Measurements from ENCODE around the gene SAMD9L.

DNA sequence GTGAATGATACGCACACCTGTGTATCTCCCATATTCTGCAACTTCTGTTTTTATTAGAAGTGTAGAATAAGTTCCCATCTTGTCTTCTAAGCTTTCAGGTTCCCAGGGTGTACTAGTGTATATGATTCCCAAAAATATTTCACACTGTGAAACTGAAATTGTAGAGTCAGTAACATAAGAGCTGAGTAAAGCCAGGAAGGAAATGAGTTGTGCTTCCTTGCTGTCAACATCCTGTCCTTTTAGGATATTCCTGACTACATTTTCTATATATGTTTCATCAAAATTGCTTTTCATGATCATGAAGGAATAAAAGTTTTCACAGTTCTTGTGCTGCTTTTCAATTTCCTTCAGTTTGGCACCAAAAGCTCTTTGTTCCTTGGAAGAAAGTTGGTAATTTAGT, 15.2 kb downstream of the SAMD9L start:
- TF ChIP-seq CTCF (conservative IDR thresholded peaks at IDR 0.05 in 1 of 2, IDR thresholded peaks at IDR 0.05 in 1 of 2; ENCODE audit: low read depth in 1 of 2, low read length in 2 of 2) (no peak), EZH2 (IDR thresholded peaks at IDR 0.05; ENCODE audit: low read length, missing control alignments) (no peak)
